ENCODE measurements around the gene CBLB.
"Not testable (repeated sequence)": the region's sequence is repeated elsewhere in the genome, so short reads cannot be mapped to it uniquely, and the experiment has no call there.

Gene CBLB

DNA sequence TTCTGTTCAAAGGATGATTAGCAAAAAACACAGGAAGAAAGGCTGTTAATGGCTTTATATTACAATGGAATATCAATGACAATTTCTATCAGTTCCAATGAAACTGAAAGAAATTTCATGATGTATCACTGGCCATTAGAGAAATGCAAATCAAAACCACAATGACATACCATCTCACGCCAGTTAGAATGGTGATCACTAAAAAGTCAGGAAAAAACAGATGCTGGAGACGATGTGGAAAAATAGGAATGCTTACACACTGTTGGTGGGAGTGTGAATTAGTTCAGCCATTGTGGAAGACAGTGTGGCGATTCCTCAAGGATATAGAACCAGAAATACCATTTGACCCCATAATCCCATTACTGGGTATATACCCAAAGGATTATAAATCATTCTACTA is 53.5 kb downstream of the CBLB start:
- not testable (repeated sequence) for DNase-seq

DNA sequence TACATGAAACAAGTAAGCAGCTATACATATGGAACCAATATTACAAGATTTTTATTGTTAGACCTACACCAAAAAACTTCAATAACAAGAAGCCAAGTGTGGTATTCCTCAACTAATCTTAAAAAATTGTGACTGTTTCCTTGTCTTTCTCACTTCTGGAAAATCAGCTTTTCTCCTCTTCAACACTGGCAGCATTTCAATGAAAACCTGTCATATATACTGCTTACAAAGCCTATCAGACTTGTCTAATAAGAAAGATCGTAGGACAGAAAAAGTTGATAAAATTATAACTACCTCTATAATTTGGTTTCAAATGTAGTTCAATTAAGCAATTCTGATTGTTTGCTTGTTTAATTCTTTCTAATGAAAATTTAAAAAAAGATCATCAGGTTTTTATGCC is 55.1 kb downstream of the CBLB start:
- no peak for DNase-seq

DNA sequence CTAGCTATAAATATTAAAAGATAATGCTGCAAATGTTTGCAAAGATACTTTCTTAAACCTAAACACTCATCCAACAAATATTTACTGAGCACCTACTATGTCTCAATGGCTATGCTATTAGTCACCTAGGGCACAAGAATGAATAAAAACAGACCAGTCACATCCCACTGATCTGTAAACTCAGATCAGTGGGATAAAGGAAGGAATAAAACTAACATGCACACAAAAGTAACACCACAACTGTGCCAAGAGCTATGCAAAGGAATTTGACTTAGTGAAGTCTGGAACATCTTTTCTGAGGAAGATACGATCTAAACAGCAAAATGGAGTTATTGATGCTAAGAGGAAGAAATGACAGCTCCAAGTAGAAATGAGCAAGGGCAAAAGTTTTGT is 56.6 kb downstream of the CBLB start:
- DNase-seq = no peak

GRCh38 chr3:105811518-105812193 is 57.2 kb downstream of the CBLB start:
- no peak for DNase-seq

DNA sequence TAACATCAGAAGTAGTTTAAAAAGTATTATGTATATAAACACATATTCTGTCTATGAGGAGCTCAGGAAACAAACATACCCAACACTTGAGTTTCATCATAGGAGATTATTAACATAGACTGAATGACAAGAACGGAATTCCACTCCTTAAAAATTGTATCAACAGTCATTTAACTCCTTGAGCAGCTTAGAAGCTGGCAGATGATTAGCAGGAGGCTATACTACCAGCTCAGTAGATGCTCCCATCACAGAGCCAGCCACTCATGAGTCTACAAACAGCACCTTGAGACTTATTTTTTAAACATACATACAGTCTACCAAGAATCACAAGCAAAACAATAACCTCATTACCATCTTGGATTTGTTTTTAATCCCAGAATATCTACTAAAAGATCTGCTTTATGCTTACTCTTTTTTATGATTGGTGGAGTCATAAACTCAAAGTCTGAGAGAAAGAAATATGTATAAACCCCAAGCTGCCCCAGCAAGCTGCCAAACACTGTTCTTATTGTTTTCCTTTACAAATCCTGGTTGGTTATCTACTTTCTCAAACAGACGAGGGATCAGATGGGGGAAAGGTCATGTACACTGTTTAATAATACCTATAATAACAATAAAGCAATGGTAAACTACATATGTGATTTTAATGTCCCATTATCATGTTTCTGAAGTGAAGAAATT is 59.5 kb downstream of the CBLB start:
- no peak for DNase-seq

GRCh38 chr3:105807701-105808100 is 61.1 kb downstream of the CBLB start:
- no peak for DNase-seq

GRCh38 chr3:105807146-105807545 is 61.7 kb downstream of the CBLB start:
- no peak for DNase-seq

DNA sequence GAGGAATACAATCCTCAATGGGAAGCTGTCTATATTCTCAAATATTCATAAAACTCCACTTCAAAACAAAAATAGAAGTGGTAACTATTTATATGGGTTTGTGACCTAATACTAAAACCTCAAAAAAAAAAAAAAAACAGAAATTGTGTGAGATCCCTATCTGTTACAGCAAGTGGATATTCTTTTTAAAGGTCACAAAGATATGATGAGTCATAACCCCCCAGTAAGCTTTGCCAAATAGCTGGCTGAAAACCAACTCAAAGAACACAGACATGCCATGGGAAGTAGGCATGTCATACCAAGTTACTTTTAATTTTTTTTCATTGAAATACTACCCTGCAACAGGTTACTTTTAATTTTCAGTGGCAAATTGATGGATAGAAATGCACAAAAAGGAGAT is 62.5 kb downstream of the CBLB start:
- DNase-seq = no peak

DNA sequence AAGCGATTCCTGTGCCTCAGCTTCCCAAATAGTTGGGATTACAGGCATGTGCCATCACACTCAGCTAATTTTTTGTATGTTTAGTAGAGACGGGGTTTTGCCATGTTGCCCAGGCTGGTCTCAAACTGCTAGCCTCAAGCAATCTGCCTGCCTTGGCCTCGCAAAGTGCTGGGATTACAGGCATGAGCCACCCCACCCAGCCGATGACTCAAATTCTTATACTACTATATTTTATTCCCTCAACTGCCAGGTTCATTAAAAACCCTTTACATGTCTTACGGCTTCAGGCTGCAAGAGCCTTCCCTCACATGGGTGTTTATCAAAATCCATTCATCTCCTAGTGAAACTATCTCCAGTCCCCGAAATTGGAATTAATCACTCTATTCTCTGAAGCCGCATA is 63.4 kb downstream of the CBLB start:
- DNase-seq = no peak

DNA sequence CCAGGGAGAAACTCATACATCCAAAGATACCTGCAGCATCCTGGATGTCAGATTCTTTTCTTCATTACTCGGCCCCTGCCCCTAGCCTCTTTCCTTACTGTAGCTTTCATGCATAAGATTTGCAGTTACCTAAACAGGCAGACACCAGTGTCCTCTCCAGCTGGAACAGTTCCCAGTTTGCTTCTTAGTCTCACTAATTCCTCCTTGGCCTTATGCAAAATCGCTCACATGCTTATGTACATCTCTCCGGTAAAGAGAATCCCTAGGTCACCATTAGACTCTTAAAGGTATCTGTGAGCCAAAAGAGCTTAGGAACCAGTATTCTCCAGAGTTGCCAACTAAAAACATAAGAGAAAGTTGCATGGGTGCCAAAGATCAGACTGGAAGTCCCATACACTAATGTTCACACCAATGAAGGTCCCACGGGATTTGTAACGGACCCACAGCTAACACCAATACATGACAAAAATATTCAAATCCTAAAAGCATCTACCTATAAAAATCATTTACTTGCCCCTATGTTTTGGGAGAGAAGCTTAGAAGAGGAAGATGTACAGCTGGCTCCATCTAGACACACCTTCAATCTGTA is 66.6 kb downstream of the CBLB start:
- no peak for DNase-seq

GRCh38 chr3:105801397-105801796 is 67.4 kb downstream of the CBLB start:
- DNase-seq = no peak

DNA sequence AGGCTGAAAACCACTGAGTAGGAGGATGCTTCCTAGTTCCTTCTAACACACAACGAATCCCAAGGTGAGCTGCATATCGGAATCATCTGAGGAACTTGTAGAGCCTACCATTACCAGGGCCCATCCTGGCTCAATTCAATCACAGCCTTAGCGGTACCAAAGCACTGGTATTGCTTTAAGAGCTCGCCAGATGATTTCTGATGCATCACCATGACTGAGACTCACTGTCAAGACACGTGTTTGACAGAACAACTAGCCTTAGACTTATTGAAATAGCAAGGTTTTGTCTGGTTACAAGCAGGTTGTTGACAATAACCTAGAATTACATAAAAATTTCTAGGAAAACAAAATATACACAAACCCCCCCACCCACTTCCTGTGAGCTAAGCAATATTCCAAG is 68.5 kb downstream of the CBLB start:
- no peak for DNase-seq

- DNase-seq = no peak
Measured at GRCh38 chr3:105799286-105799685, 69.5 kb downstream of the CBLB start.

- no peak for DNase-seq
Measured at GRCh38 chr3:105798381-105798934, 70.4 kb downstream of the CBLB start.

DNA sequence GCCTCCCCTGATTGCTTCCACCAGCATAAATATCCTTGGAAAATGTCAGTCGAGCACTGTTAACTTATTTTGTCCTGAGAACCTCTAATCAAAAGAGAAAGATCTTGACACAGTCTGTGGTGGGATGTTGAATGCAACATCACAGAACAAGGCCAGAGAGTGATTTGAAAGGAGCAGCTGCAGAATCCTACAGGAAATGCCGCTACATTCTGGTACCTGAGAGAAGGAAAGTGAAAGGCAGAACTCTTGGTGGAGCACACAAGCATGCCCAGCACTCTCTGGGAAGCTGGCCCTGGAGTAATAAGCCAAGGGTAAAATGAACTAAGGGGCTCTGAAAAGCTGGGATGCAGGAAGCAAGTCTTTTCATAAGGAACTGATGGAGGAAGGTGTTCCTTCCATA is 75.8 kb downstream of the CBLB start:
- DNase-seq = no peak

GRCh38 chr3:105791919-105792786 is 76.7 kb downstream of the CBLB start:
- no peak for DNase-seq

GRCh38 chr3:105791131-105791530 is 77.7 kb downstream of the CBLB start:
- no peak for DNase-seq

- no peak for DNase-seq
Measured at GRCh38 chr3:105790534-105790933, 78.3 kb downstream of the CBLB start.

DNA sequence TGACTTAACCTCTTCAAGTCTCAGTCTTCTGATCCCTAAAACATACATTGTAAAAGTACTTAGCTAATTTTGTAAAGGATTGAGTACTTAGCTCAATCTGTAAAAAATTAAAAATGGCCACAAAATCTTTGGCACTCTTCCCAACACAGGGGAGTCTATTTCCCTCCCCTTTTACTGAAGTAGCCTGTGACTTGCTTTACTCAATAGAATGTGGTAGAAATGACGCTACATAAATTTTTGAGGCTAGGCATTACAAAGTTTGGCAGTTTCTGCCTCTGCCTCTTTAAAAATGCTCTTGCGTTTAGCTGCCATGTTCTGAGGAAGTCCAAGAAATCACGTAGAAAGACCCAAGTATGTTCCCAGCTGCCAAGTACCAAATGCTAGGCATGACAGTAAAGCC is 80.2 kb downstream of the CBLB start:
- DNase-seq = no peak

GRCh38 chr3:105787453-105787852 is 81.4 kb downstream of the CBLB start:
- DNase-seq = no peak

- DNase-seq = no peak
Measured at GRCh38 chr3:105786990-105787389, 81.8 kb downstream of the CBLB start.

DNA sequence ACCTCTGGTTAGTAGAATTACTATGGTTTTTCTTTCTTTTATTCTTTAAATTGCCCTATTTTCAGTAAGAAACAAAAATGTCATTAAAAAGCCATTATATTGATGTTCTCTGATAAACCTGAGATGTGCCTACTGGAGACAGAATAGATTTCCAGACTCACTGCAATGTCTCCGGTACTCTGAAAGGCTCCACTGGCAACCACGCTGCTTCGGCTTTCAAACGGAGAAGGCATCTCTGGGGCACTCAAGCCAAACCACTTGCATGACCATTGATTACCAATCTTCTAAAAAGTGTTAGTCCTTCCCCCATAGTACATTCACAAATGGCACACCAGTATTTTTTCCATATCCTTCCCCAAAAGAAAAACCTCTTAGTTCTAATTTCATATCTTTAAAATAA is 82.6 kb downstream of the CBLB start:
- no peak for DNase-seq

DNA sequence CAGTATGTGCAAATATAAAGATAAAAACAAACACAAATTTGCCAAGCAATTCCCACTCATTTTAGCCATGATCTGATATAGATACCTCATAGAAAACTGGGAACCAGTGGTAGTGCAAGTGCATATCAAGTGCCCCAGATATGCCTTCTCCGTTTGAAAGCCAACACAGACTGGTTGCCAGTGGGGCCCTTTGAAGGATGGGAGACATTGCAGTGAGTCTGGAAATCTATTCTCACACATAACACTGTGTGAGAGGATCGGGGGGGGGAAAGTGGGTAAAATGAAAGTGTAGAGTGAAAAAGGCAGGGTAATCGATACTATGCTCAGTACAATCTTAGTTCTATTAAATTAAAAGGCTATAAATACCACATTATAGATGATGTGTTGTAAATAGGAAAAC is 83.0 kb downstream of the CBLB start:
- DNase-seq = no peak

Data from NCI-H146 (cell line).